Testis (tissue), 2 donors: ENCODE measurements around the gene SCFD2.

ENCODE experiments used
- CTCF ChIP-seq, 3 experiments: fragments of 450-650 bp in 2 of 3; fragments of 200-600 bp in 1 of 3; sonication (generic) in 1 of 3; IDR thresholded peaks; one replicate each; pipeline ENCODE4 v1.5.1; 2016 to 2019; ENCODE audit warnings: antibody characterized with exemption in 3 of 3, mild to moderate bottlenecking in 2 of 3, moderate library complexity in 1 of 3
- POLR2A ChIP-seq: fragments of 450-650 bp; IDR thresholded peaks from one replicate; pipeline ENCODE4 v1.6.1; 2017; ENCODE audit warnings: antibody characterized with exemption, mild to moderate bottlenecking, moderate library complexity

- no peak for TF ChIP-seq CTCF (IDR thresholded peaks at IDR 0.05)
- no peak for TF ChIP-seq POLR2A
Observed at GRCh38 chr4:53171797-53172196, 194.1 kb downstream of the SCFD2 start.
